SK-N-MC (cell line): ENCODE data around the gene CHRNA5.

ENCODE experiments used
- DNase-seq: peaks from one replicate; pipeline ENCODE4 v3.0.0-alpha.2; 2011; ENCODE audit warnings: low read depth, low spot score
- H3K27ac ChIP-seq: fragments of 200-600 bp; sonication (generic); 2 replicates; pipeline ENCODE4 v1.5.1; 2016; ENCODE audit warnings: mixed run types
- H3K36me3 ChIP-seq: fragments of 200-600 bp; sonication (generic); 2 replicates; pipeline ENCODE4 v1.6.1; 2017; ENCODE audit warnings: antibody characterized with exemption, low read length, mixed read lengths; ENCODE audit not compliant: insufficient read depth
- H3K4me3 ChIP-seq: fragments of 200-600 bp; sonication (generic); 2 replicates; pipeline ENCODE4 v1.5.1; 2016
- H3K9ac ChIP-seq: fragments of 200-600 bp; sonication (generic); 2 replicates; pipeline ENCODE4 v1.8.0; 2017; ENCODE audit warnings: mixed run types, mixed read lengths; ENCODE audit not compliant: insufficient read length
- H3K9me3 ChIP-seq: fragments of 200-600 bp; sonication (generic); 2 replicates; pipeline ENCODE4 v1.6.1; 2017; ENCODE audit warnings: low read depth, mild to moderate bottlenecking, antibody characterized with exemption, low read length, moderate library complexity, mixed read lengths
- EZH2 ChIP-seq: fragments of 200-600 bp; sonication (generic); IDR thresholded peaks from one replicate; pipeline ENCODE4 v1.6.1; 2017; ENCODE audit warnings: antibody characterized with exemption
- FOXP2 ChIP-seq: optimal IDR thresholded peaks from 2 replicates; pipeline ENCODE3; 2011; ENCODE audit warnings: mild to moderate bottlenecking, moderate library complexity; ENCODE audit not compliant: insufficient read depth; ENCODE audit errors: extremely low read length, control extremely low read depth
- POLR2AphosphoS5 ChIP-seq: IDR thresholded peaks from 2 replicates; pipeline ENCODE4 v1.6.1; 2012; ENCODE audit warnings: mild to moderate bottlenecking, low read depth, low read length, borderline replicate concordance

The CHRNA5 gene

GRCh38 chr15:78561490-78561889 is 3.8 kb upstream of the CHRNA5 start:
- H3K9me3 ChIP-seq, result no peaks in the 10 kb centered on the region
- no peak overlapping the region for H3K4me3 ChIP-seq
- H3K27ac ChIP-seq, result no peak overlapping the region
- H3K36me3 ChIP-seq, result no peaks in the 10 kb centered on the region
- no peak overlapping the region for H3K9ac ChIP-seq
- TF ChIP-seq FOXP2, result no peak
- TF ChIP-seq EZH2, result no peak
- no peak for TF ChIP-seq POLR2AphosphoS5
- no peak for DNase-seq

- Histone ChIP-seq H3K9ac (no peak overlapping the region), H3K36me3 (no peaks in the 10 kb centered on the region), H3K4me3 (no peak overlapping the region), H3K9me3 (no peaks in the 10 kb centered on the region), H3K27ac (no peak overlapping the region)
- TF ChIP-seq POLR2AphosphoS5 (no peak), EZH2 (no peak), FOXP2 (no peak)
- DNase-seq, result no peak
These were observed 2.2 kb upstream of the CHRNA5 start for GRCh38 chr15:78563092-78563491.

GRCh38 chr15:78564743-78565096 is 600 bp upstream of the CHRNA5 start:
- Histone ChIP-seq H3K4me3 (peak overlapping the region; percentile 89), H3K36me3 (no peaks in the 10 kb centered on the region), H3K9me3 (no peaks in the 10 kb centered on the region), H3K27ac (no peak overlapping the region), H3K9ac (no peak overlapping the region)
- TF ChIP-seq POLR2AphosphoS5 (no peak), FOXP2 (no peak), EZH2 (no peak)
- DNase-seq, result no peak

GRCh38 chr15:78565951-78566774 is 843 bp downstream of the CHRNA5 start:
- peak overlapping the region; percentile 71 for H3K9ac ChIP-seq

GRCh38 chr15:78567531-78567930 is 2.2 kb downstream of the CHRNA5 start:
- TF ChIP-seq POLR2AphosphoS5 (no peak), FOXP2 (no peak), EZH2 (no peak)
- Histone ChIP-seq H3K9ac (peak overlapping the region; percentile 2), H3K27ac (no peak overlapping the region), H3K36me3 (no peaks in the 10 kb centered on the region), H3K4me3 (peak overlapping the region; percentile 51), H3K9me3 (no peaks in the 10 kb centered on the region)
- no peak for DNase-seq

More at GRCh38 chr15:78565951-78566774, 843 bp downstream of the CHRNA5 start:
- TF ChIP-seq POLR2AphosphoS5, result no peak
- no peak for TF ChIP-seq FOXP2
- no peak for TF ChIP-seq EZH2
- H3K4me3 ChIP-seq, result peak overlapping the region; percentile 89
- H3K36me3 ChIP-seq, result no peaks in the 10 kb centered on the region
- DNase-seq, result no peak
- H3K27ac ChIP-seq, result no peak overlapping the region
- H3K9me3 ChIP-seq, result no peaks in the 10 kb centered on the region

GRCh38 chr15:78570710-78571109 is 5.4 kb downstream of the CHRNA5 start:
- Histone ChIP-seq H3K9ac (no peak overlapping the region), H3K4me3 (no peak overlapping the region), H3K36me3 (no peaks in the 10 kb centered on the region), H3K27ac (no peak overlapping the region), H3K9me3 (no peaks in the 10 kb centered on the region)
- TF ChIP-seq EZH2, result no peak
- no peak for TF ChIP-seq POLR2AphosphoS5
- no peak for TF ChIP-seq FOXP2
- DNase-seq, result no peak

- TF ChIP-seq EZH2 (no peak), POLR2AphosphoS5 (no peak), FOXP2 (no peak)
- peak overlapping the region; percentile 7 for H3K9ac ChIP-seq
- H3K36me3 ChIP-seq, result no peaks in the 10 kb centered on the region
These were observed 6.1 kb downstream of the CHRNA5 start for GRCh38 chr15:78571382-78571781.

GRCh38 chr15:78573416-78573815 is 8.1 kb downstream of the CHRNA5 start:
- DNase-seq, result no peak
- H3K4me3 ChIP-seq, result no peak overlapping the region
- H3K27ac ChIP-seq, result no peak overlapping the region
- no peaks in the 10 kb centered on the region for H3K36me3 ChIP-seq
- no peaks in the 10 kb centered on the region for H3K9me3 ChIP-seq
- H3K9ac ChIP-seq, result no peak overlapping the region
- TF ChIP-seq EZH2, result no peak

More at GRCh38 chr15:78571382-78571781, 6.1 kb downstream of the CHRNA5 start:
- H3K9me3 ChIP-seq, result no peaks in the 10 kb centered on the region
- H3K27ac ChIP-seq, result peak overlapping the region; percentile 72
- no peak for DNase-seq
- no peak overlapping the region for H3K4me3 ChIP-seq

GRCh38 chr15:78574944-78575343 is 9.6 kb downstream of the CHRNA5 start:
- Histone ChIP-seq H3K27ac (no peak overlapping the region), H3K36me3 (no peaks in the 10 kb centered on the region), H3K9me3 (no peaks in the 10 kb centered on the region), H3K4me3 (no peak overlapping the region), H3K9ac (no peak overlapping the region)
- DNase-seq, result no peak
- TF ChIP-seq POLR2AphosphoS5 (no peak), EZH2 (no peak), FOXP2 (no peak)
